GM19452 (cell line): ENCODE results near the gene CDC14A.

Experiments
- ATAC-seq: cut with Tn5 transposase; IDR thresholded peaks from one replicate; pipeline ENCODE4 v1.9.1; 2021; ENCODE audit not compliant: unreplicated experiment

Gene CDC14A

GRCh38 chr1:100443811-100444571 lies 91.7 kb downstream of the CDC14A start:
- ATAC-seq = peak; percentile 79

DNA sequence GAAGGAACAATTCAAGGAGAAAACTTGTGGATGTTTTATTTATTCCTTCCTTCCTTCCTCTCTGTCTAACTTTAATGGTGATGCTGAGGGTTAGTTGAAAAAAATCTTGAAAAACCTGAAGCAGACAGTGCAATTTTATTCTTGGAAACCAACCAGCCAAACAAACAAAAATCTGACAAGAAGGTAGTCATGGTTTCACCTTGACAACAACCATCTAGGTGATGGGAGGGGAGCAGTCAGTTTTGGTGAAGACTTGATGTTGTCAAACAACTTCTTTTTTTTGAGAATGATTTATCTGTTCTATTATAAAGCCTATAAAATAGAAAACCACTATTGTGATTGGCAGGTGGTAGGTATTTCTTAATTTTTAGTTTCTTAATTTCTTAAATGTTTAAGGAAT lies 93.3 kb downstream of the CDC14A start:
- no peak for ATAC-seq

DNA sequence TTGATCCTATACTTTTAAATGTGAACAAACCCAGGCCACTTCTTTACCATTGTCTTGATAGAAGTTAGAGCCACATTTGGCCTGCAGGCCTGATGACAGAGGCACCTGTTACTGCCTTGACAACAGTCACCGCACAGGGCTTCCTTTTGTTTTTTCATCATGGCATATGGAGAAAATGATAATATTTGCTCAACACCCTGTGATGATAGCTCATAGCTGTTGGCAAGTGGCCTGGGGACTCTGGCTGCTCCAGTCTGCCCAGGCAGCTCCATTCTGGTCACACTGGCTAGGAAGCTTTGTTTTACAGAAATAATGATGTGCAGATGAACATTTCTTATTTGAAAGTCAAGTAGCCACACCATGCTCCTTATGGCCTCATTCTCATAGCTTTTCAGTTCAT lies 96.1 kb downstream of the CDC14A start:
- ATAC-seq = no peak

DNA sequence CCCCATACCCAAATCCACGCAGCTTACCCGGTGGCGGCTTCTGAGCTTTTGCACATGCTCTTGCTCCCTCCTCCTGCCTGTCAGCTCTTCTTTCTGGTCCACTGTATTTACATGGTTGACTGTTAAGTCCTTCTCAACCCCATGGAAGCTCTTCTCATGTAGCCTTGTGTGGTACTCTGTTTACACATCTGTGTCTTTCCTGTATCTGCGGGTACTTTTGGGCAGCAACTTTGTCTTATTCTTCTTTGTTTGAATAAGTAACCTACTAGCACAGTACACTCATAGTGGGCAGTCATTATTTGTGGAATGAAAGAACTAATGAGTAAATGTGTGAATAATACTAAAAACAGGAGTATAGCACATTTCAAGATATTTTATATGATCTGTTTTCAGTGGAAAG lies 97.2 kb downstream of the CDC14A start:
- peak; percentile 74 for ATAC-seq

GRCh38 chr1:100452641-100453040 lies 100.3 kb downstream of the CDC14A start:
- ATAC-seq = peak; percentile 67

GRCh38 chr1:100455478-100456072 lies 103.3 kb downstream of the CDC14A start:
- no peak for ATAC-seq

- ATAC-seq = no peak
These were observed 104.6 kb downstream of the CDC14A start for GRCh38 chr1:100456880-100457279.

DNA sequence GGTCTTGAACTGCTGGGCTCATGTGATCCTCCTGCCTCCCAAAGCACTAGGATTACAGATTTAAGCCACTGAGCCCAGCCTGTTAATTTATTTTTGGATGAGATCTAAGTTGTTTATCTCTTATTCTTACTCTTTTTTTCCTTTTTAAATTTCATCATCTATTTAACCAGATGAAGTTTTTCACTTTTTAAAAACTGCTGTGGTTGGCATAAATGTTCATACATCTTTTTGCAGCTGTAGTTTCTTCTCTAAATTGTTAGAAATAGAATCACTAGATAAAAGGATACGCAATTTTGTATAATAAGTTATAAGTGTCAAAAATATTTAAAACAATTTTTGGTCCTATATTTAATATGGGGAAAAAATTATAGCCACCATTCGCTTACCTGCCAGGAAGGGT lies 105.4 kb downstream of the CDC14A start:
- no peak for ATAC-seq

GRCh38 chr1:100458661-100459357 lies 106.5 kb downstream of the CDC14A start:
- no peak for ATAC-seq

DNA sequence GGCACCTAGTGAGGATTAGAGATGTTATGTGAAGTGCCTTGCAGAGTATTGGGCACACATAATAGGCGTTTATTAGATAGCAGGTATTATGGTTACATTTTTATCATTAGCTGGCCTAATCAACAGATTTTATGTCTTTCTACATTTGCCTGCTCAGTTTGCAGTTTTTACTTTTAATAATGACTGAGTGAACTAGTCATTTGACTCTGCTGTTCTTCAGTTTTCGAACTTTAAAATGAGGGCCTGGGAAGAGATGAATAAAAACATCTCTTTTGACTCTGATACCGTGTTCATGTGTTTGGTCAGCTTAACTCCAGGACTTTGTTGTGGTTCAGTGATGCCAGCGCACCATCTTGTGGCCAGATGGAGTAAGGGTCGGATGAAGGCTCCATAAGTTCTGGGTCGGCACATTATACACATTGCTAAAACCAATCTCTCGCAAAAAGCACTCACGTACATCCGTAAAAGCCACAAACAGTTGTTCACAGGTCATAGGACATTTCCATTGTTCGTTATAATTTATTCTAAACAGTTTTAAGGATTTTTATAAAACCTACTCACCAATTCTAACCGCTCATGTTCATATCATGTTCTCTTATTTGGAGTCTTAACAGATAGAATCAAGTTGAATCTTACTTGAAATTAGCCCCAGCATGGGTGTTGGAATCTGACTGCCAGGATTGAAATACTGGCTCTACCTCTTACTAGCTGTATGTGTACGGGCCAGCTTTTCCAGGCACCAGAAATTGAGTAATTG lies 107.2 kb downstream of the CDC14A start:
- peak; percentile 85 for ATAC-seq

DNA sequence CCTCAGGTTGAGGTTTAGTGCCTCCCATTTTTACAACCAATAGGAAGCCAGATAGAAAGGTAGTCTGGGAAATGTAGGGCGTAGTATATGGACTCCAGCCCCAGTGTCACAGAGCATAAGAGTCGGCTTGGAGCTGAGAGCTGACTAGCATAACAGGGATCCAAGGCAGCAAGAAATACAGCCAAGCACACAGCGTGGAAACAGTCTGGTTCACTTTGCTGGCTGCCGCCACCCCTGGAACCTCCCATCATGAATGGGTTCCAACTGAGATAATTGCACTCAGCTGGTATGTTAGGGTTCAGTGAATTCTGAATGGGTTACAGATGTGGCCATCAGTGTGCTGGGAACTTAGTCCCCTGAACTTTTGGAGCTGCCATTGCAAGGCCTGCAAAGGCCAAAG lies 108.9 kb downstream of the CDC14A start:
- no peak for ATAC-seq

DNA sequence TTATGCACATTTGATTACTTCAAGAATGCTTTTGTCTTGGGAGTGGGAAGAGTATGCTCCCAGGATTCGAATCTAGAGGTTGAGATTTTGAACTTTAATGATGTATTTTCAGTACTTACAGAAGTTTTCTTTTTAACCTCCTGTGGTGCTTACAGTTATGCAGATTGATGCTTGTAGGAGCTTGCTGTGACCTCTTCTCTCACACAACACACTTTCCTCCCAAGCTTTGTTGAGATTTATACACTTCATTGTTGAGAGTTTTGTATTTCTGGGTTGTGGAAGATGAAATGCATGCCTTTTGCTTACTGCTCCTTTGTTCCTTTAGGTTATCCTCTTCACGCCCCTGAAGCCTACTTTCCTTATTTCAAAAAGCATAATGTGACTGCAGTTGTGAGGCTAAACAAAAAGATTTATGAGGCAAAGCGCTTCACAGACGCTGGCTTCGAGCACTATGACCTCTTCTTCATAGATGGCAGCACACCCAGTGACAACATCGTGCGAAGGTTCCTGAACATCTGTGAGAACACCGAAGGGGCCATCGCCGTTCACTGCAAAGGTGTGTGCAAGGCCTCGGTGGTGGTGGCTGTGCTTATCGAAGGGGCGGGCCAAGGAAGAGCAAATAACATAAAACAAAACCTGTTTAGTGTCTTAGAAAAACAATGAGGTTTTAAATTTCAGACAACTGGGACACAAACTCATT lies 110.2 kb downstream of the CDC14A start:
- ATAC-seq = no peak

DNA sequence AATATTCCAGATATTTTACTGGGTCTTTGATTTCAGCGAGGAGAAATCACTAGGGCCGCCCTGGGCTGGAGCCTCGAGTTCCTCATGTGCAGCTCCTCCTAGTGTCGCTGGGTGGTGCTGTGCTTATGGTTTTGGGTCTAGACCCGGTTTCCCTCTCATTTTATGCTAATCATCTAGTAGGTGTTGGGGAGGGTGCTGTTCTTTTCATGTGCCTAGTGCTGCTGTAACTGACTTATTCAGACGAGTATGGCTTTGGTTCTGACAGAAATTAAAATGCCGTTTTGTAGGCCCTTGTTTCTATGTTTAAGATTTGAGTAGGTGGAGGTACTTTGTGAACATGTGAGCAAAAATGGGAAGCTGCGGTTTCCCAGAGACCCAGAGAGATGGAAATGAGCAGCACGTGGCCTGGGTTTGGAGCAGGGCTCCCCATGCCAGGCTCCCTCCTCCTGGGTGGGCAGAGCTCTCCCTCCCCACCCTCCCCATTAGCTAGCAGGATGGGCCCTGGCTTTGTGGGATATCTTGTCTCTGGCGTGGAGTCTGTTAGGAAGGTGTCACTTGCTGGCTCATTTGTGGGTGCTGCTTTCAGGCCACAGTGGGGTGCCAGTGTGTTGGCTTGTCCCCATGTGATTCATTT lies 111.6 kb downstream of the CDC14A start:
- ATAC-seq = peak; percentile 85

GRCh38 chr1:100469578-100469977 lies 117.3 kb downstream of the CDC14A start:
- ATAC-seq = no peak

DNA sequence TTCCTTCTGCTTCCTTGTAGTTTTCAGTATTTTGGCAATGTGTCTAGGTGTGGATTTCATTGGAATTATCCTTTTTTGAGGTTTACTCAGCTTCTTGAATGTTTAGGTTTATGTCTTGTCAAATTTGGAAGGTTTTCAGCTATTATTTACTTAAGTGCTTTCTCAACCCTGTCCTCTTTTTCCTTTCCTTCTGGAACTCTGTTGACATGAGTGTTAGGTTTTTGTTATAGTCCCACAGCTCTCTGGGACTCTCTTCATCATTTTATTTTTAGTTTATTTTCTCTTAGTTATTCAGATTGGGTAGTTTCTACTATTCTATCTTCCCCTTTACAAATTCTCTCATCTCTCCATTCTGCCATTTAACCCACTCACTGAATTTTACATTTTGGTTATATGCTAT lies 122.5 kb downstream of the CDC14A start:
- no peak for ATAC-seq

GRCh38 chr1:100476735-100477290 lies 124.5 kb downstream of the CDC14A start:
- ATAC-seq = no peak

GRCh38 chr1:100478816-100479215 lies 126.5 kb downstream of the CDC14A start:
- ATAC-seq = no peak

GRCh38 chr1:100479620-100480338 lies 127.5 kb downstream of the CDC14A start:
- no peak for ATAC-seq

GRCh38 chr1:100481303-100481702 lies 129.0 kb downstream of the CDC14A start:
- ATAC-seq = no peak
